IPS DF 6.9 (cell line): Measurements from ENCODE around the gene NPIPB8.
"Not testable (repeated sequence)": the region's sequence is repeated elsewhere in the genome, so short reads cannot be mapped to it uniquely, and the experiment has no call there.

ENCODE experiments used
- DNase-seq: peaks from one replicate; pipeline ENCODE4 v3.0.0-alpha.2; 2013; ENCODE audit warnings: low read depth, low spot score
- H3K27ac ChIP-seq: one replicate; pipeline ENCODE4 v1.5.1; 2013; ENCODE audit warnings: low read length, control low read depth
- H3K27me3 ChIP-seq: 2 replicates; pipeline ENCODE4 v1.6.1; 2013; ENCODE audit warnings: mild to moderate bottlenecking, low read length; ENCODE audit not compliant: control insufficient read depth, insufficient read depth
- H3K36me3 ChIP-seq: 2 replicates; pipeline ENCODE4 v1.6.1; 2013; ENCODE audit warnings: low read length; ENCODE audit not compliant: control insufficient read depth, insufficient read depth
- H3K4me1 ChIP-seq: 2 replicates; pipeline ENCODE4 v1.6.1; 2013; ENCODE audit warnings: low read length; ENCODE audit not compliant: control insufficient read depth, insufficient read depth
- H3K4me3 ChIP-seq: 2 replicates; pipeline ENCODE4 v1.5.1; 2013; ENCODE audit warnings: mild to moderate bottlenecking, low read length
- H3K9me3 ChIP-seq: 2 replicates; pipeline ENCODE4 v1.6.1; 2013; ENCODE audit warnings: low read length, inconsistent platforms; ENCODE audit not compliant: control insufficient read depth, insufficient read depth
- WGBS: extraction: QIAGEN DNeasy Blood & Tissue Kit; methylation state at CpG from one replicate; pipeline ENCODE4 v1.1.7; 2013; ENCODE audit warnings: mixed read lengths, missing lambda C conversion rate; ENCODE audit not compliant: insufficient read length, insufficient coverage; 5-methylcytosine and 5-hydroxymethylcytosine counted together

The NPIPB8 gene

DNA sequence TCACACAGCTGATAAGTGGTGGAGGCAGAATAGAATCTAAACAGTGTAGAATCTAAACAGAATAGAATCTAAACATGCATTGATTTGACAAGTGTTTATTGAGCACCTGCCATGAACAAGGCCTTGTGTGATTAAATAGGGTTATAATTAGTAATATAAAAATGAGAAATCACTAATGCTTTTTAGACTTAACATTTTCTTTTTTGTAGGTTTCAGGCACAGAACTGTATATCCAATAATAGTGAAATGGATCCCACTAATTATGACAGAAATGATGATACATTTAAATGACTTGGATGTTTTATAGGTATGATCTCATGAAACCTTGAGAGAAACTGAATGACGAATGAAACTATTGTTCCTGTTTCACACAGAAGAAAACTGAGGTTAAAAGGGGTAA is at the start of gene NPIPB8:
NPIPB8 (plus strand) TSS at position 301 of the 400 bp plus-strand sequence. CDS start 296 bp downstream, outside the sequence.
- not testable (repeated sequence) for H3K4me3 ChIP-seq, DNase-seq, H3K9me3 ChIP-seq, H3K27ac ChIP-seq, H3K36me3 ChIP-seq, H3K4me1 ChIP-seq, H3K27me3 ChIP-seq
- no CpG with 5 or more reads among the region's 1 CpG for WGBS

DNA sequence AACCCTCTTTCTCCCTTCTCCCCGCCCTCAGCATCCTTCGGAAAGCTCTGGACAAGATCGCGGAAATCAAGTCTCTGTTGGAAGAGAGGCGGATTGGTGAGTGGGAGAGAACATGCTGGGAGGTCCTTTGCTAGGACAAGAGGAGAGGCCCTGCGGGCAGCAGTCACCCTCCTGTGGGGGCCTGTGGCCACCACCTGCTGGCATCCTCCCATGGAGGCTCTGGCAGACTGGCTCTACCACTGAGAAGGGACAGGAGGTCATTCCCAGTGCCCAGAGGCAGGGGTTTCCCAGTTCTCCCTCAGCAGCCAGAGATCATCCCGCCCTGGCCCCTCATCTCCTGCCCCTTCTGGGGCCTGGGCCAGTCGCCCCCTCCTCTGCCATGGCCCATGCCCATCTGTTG is 48.8 kb upstream of the NPIPB8 start:
- Histone ChIP-seq H3K36me3 (0 out of 2 replicates have a peak, but pooled peaks cover 5% of the 10 kb centered on the region), H3K4me3 (no peak overlapping the region), H3K9me3 (no peaks in the 10 kb centered on the region), H3K27ac (no peak overlapping the region), H3K27me3 (no peaks in the 10 kb centered on the region), H3K4me1 (no peaks in the 10 kb centered on the region)
- WGBS = no CpG with 5 or more reads among the region's 8 CpGs
- DNase-seq = no peak

DNA sequence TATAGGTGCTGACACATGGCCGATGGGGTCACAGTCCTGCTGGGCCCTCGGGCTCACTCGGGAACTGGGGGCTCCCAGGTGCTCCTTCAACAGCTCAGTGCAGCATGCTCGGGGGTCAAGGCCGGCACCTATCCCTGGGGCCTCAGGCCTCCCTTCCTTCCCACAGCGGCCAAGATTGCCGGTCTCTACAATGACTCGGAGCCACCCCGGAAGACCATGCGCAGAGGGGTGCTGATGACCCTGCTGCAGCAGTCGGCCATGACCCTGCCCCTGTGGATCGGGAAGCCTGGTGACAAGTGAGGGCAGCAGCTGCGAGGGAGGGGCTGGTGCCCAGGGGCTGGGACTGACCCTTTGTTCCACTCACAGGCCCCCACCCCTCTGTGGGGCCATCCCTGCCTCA is 47.9 kb upstream of the NPIPB8 start:
- Histone ChIP-seq H3K9me3 (no peaks in the 10 kb centered on the region), H3K27me3 (no peaks in the 10 kb centered on the region), H3K4me1 (no peaks in the 10 kb centered on the region), H3K27ac (no peak overlapping the region), H3K36me3 (0 out of 2 replicates have a peak, but pooled peaks cover 5% of the 10 kb centered on the region), H3K4me3 (no peak overlapping the region)
- no peak for DNase-seq
- no CpG with 5 or more reads among the region's 13 CpGs for WGBS

DNA sequence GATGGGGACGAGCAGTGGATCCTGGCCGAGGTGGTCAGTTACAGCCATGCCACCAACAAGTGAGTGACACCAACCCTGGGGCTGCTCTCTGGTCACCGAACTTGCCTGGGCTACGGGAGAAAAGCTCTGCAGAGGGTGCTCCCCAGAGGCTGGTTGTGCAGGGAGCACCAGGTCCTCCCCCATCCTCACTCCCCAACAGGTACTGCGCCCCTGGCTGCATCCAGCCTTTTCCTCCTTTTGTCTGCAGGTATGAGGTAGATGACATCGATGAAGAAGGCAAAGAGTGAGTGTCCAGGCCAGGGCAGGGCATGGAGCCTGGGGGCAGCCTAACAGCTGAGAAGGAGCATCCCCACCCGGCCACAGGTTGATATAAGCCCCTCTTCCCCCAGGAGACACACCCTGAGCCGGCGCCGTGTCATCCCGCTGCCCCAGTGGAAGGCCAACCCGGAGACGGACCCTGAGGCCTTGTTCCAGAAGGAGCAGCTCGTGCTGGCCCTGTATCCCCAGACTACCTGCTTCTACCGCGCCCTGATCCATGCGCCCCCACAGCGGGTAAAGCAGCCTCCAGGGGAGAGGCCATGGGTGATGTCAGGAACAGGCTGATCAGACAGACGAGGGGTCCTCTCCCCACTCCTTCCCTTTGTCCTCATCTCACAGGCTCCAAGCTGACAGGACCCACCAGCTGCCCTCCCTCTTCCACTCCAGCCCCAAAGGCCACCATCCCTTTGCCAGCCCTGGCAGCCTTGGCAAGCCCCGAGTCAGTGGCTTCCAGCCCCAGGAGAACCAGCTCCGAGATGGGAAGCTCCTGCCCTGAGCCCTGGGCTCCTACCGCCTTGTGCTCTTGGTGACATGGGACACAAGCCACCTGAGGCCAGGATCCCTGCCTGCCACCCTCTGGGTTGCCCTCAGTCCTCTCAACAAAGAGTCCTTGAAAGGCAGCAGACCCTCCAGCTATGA is 47.2 kb upstream of the NPIPB8 start:
- WGBS = no CpG with 5 or more reads among the region's 22 CpGs
- DNase-seq = no peak
- no peak overlapping the region for H3K4me3 ChIP-seq
- no peaks in the 10 kb centered on the region for H3K9me3 ChIP-seq
- no peaks in the 10 kb centered on the region for H3K4me1 ChIP-seq
- 0 out of 2 replicates have a peak, but pooled peaks cover 5% of the 10 kb centered on the region for H3K36me3 ChIP-seq
- no peaks in the 10 kb centered on the region for H3K27me3 ChIP-seq
- no peak overlapping the region for H3K27ac ChIP-seq

DNA sequence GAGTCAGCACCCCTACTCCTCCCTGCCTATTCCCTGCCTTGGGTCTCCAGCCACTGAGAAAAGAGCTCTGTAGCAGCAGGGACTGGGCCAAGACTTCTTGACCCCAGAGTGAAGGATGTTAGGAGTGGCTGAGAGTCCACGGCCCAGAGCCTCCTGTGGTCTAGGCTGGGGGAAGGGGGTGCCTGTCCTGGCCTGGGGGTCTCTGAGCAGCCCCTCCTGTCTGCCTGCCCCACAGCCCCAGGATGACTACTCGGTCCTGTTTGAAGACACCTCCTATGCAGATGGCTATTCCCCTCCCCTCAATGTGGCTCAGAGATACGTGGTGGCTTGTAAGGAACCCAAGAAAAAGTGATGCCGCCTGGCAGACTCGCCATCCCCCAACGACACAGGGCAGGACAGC is 46.5 kb upstream of the NPIPB8 start:
- no peaks in the 10 kb centered on the region for H3K27me3 ChIP-seq
- no CpG with 5 or more reads among the region's 6 CpGs for WGBS
- 0 out of 2 replicates have a peak, but pooled peaks cover 5% of the 10 kb centered on the region for H3K36me3 ChIP-seq
- DNase-seq = no peak
- H3K4me3 ChIP-seq = no peak overlapping the region
- H3K4me1 ChIP-seq = 0 out of 2 replicates have a peak, but pooled peaks cover 1% of the 10 kb centered on the region
- H3K9me3 ChIP-seq = no peaks in the 10 kb centered on the region
- no peak overlapping the region for H3K27ac ChIP-seq

DNA sequence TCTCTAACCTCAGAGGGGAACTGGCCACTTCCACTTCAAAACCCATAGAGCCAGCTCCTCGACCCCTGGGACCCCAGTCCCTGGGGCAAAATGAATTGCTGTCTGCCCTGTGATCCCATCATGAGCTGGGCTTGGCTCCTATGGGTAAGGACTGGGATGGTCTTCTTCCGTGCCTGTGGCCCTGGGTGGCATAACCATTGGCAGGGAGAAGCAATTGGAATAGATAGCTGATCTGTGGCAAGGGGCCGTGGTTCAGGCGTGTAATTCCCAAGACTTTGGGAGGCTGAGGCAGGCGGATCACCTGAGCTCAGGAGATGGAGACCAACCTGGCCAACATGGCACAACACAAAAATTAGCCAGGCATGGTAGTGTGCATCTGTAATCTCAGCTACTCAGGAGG is 45.4 kb upstream of the NPIPB8 start:
- Histone ChIP-seq H3K4me1 (peaks cover 3% of the 10 kb centered on the region; the same call in 1 of the 2 replicates), H3K27ac (no peak overlapping the region), H3K27me3 (no peaks in the 10 kb centered on the region), H3K36me3 (0 out of 2 replicates have a peak, but pooled peaks cover 5% of the 10 kb centered on the region), H3K9me3 (no peaks in the 10 kb centered on the region), H3K4me3 (no peak overlapping the region)
- WGBS = no CpG with 5 or more reads among the region's 5 CpGs
- no peak for DNase-seq

DNA sequence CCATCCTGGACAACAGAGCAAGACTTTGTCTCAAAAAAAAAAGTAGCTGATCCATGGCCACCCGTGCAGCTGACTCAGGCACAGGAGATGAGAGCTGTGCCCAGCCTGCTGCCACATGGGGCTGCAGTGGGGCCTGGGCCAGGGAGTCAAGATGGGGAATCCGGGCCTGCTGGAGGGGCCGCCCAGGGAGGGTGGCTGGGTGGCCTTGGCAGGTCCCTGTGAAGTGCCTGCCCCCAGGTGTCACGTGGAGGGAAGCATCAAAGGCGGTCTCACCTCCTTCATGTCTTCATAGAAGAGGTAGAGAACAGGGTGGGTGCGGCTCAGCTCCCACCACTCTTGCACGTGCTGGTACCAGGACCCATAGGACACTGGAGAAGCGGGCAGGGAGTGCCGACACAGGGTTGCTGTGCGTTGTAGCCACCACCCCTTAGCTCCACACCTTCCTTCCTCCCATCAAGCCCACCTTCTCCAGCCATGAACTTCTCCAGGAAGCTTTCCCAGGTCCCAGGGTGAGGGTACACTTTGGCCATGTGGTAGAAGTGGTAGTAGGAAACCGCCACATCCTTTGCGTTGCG is 44.8 kb upstream of the NPIPB8 start:
- H3K36me3 ChIP-seq = 0 out of 2 replicates have a peak, but pooled peaks cover 5% of the 10 kb centered on the region
- no CpG with 5 or more reads among the region's 13 CpGs for WGBS
- no peak overlapping the region for H3K27ac ChIP-seq
- DNase-seq = no peak
- H3K27me3 ChIP-seq = no peaks in the 10 kb centered on the region
- H3K4me1 ChIP-seq = peaks cover 5% of the 10 kb centered on the region; the same call in 1 of the 2 replicates
- no peak overlapping the region for H3K4me3 ChIP-seq
- H3K9me3 ChIP-seq = no peaks in the 10 kb centered on the region

DNA sequence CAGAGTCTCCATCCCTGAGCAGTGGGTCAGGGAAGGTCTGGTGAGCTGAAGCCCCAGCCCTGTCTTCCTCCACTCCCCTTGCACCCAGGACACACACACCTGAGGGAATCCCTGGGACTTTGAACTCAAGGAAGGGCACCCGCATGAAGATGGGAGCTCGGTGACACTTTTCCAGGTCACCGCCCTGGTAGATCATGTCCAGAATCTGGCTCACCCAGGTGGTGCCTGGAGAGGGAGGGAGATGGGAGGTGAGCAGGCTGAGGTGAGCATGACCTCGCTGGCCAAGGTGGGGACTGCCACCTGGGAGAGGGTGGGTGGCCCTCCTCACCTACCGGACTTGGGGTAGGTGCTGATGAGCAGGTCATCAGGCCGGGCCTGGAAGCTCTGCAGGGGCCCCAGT is 42.4 kb upstream of the NPIPB8 start:
- not testable (repeated sequence) for H3K36me3 ChIP-seq, H3K4me3 ChIP-seq, H3K4me1 ChIP-seq, DNase-seq, H3K27ac ChIP-seq, H3K9me3 ChIP-seq, H3K27me3 ChIP-seq
- WGBS = no CpG with 5 or more reads among the region's 6 CpGs

DNA sequence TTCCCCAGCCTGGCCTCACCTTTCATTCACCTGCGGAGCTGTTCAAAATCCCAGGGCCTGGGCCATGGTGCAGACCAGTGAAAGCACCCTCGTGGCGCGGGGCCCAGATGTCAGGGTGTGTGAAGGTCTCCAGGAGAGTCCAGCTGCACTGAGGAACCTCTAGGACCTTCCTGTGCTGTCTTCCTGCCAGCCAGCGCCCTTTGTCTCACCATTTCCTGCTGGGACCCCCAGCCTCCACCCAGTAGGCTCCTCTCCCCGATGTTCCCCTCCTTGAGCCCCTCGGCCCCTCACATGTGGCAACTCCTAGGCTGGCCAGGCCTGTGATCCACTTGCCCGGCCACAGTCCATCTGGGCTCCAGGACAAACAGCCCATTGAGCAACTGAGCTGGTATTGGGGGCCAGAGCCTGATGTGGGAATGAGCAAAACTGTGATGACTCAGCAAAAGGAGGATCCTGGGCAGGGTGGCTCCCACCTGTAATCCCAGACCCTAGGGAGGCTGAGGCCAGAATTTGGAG is 41.7 kb upstream of the NPIPB8 start:
- WGBS = no CpG with 5 or more reads among the region's 8 CpGs
- H3K27ac ChIP-seq = no peak overlapping the region
- H3K9me3 ChIP-seq = no peaks in the 10 kb centered on the region
- H3K4me3 ChIP-seq = no peak overlapping the region
- H3K4me1 ChIP-seq = peaks cover 5% of the 10 kb centered on the region; the same call in 1 of the 2 replicates
- no peaks in the 10 kb centered on the region for H3K27me3 ChIP-seq
- 0 out of 2 replicates have a peak, but pooled peaks cover under 1% of the 10 kb centered on the region for H3K36me3 ChIP-seq
- no peak for DNase-seq

DNA sequence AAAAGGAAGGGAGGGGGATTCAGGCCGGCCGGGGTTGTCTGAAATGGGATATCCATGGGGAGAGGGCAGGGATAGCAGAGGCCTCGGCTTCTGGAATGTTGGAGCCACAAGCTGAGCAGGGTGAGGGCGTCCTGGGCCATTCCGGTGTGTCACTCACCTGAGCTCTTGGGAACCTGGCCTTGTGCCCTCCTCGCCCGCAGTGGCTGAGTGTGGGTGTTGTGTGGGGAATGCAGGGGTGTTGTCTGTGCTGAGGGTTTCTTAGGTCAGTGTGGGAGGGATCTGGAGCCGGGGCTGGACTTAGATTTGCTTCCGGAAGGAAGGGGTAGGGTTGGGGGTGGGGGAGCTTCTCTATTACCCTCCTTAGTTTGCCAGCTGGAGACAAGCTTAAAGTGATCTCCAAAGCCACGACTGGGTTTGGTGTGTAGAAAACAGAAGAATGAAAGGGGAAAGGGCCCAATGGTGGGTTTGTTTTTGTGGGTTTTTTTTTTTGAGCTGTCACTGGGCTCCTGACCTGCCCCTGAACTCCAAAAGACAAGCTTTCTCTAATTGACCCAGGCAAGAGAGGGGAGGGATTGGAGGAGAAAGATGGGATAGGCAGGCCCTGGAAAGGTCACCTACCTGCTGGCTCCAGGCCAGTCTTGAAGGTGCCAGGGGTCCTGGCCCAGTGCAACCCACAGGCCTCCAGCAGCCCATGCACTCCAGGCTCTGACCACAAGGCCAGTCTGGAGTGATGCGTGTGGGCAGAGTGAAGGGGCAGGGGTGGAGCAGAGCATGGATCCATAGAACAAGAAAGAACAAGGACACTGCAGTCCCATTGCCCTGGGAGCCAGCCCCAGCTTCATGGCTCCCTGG is 40.8 kb upstream of the NPIPB8 start, which contains the start of gene SULT1A2:
SULT1A2 (minus strand) TSS at position 211 of the 852 bp plus-strand sequence. CDS start 1,120 bp downstream, outside the sequence.
- H3K4me3 ChIP-seq = no peak within 1 kb of the TSS

More for the DNA sequence above, 40.8 kb upstream of the NPIPB8 start, which contains the start of gene SULT1A2:
- H3K27me3 ChIP-seq = no peaks in the 10 kb centered on the region
- DNase-seq = no peak
- H3K27ac ChIP-seq = no peak within 1 kb of the TSS
- no peaks in the 10 kb centered on the region for H3K36me3 ChIP-seq
- no peaks in the 10 kb centered on the region for H3K9me3 ChIP-seq
- no CpG with 5 or more reads among the region's 11 CpGs for WGBS
- H3K4me1 ChIP-seq = peaks cover 5% of the 10 kb centered on the region; the same call in 1 of the 2 replicates
